SHP77 treated with DMSO at 0.1 percent for 48 hours (cell line): ENCODE results near the gene RAB32.

Experiments
- DNase-seq: peaks from one replicate; lab custom pipeline; 2025; lab: John Stamatoyannopoulos, UW

Gene RAB32

GRCh38 chr6:146582857-146583256, 39.2 kb downstream of the RAB32 start:
- no peak for DNase-seq

- DNase-seq, result no peak
Observed at GRCh38 chr6:146583966-146584365, 40.3 kb downstream of the RAB32 start.

DNA sequence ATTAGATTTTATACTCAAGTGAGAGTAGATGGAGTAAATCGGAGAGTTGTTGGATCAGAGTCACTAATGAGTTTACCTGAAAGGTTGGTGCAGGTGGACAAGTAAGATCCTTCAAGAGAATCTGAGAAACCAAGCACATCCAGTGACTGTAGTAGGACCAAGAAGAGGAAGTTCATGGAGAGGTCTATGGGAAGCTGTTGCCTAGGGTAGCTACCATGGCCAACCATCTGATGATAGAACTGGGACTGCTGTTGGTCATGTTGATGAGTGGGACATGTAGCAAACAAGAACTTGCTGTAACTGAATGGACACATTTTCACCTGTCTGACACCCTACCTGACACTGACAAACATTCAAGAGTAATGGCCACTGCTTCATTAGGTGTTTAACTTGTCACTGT, 43.8 kb downstream of the RAB32 start:
- DNase-seq, result no peak

- DNase-seq, result no peak
Observed at GRCh38 chr6:146590492-146590891, 46.9 kb downstream of the RAB32 start.

GRCh38 chr6:146592451-146592850, 48.8 kb downstream of the RAB32 start:
- DNase-seq, result no peak

GRCh38 chr6:146593986-146594385, 50.4 kb downstream of the RAB32 start:
- DNase-seq, result no peak

DNA sequence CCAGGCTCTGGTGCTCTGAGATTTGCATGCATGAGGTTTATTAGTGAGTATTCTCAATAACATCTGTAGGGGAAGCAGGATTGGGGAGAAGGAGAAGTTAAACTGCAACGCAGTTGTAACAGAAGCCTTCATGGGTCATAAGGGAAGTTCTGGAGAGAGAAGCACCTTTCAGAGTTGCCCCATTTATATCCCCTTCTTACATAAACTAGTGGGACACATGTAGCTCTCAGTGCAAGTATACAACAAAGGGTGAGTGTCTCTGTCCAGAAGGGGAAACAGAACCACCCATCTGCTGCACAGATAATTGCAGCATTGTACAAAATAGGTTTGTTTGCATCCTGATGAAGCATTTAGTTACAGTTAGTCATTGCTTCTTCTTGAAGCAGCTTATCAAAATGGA, 50.9 kb downstream of the RAB32 start:
- DNase-seq, result no peak

GRCh38 chr6:146595972-146596731, 52.5 kb downstream of the RAB32 start:
- DNase-seq, result no peak

GRCh38 chr6:146598772-146599405, 55.3 kb downstream of the RAB32 start, which contains the start of gene ADGB:
Gene ADGB, plus strand, starts transcription at chr6:146598972. Its CDS starts 69 bp downstream, at chr6:146599041.
- no peak for DNase-seq

- DNase-seq, result no peak
Observed at GRCh38 chr6:146601352-146601751, 57.7 kb downstream of the RAB32 start.

GRCh38 chr6:146602526-146602925, 58.9 kb downstream of the RAB32 start:
- no peak for DNase-seq
